ENCODE results near the gene XPO6. TPM values are rescaled to one million over a fixed set of nuclear protein-coding genes. Genes with fewer than 3 reads are reported as not detected.
"Not testable (repeated sequence)": the region's sequence is repeated elsewhere in the genome, so short reads cannot be mapped to it uniquely, and the experiment has no call there.

XPO6 gene
- total RNA-seq, 4 donors from 2014 or later, result 94.7 to 272 (median 130) TPM

- TF ChIP-seq POLR2A (IDR thresholded peaks at IDR 0.05), result no peak
- no peak for TF ChIP-seq CTCF (IDR thresholded peaks at IDR 0.05)
- Histone ChIP-seq H3K4me3 (no peak overlapping the region), H3K36me3 (no peaks in the 10 kb centered on the region), H3K9me3 (no peaks in the 10 kb centered on the region), H3K4me1 (no peaks in the 10 kb centered on the region), H3K27me3 (peaks cover 0 to 4% of the 10 kb centered on the region in 2 donors), H3K27ac (no peak overlapping the region)
- no peak for DNase-seq
Observed at GRCh38 chr16:28257256-28257655, 45.5 kb upstream of the XPO6 start.

GRCh38 chr16:28255838-28256237 lies 44.1 kb upstream of the XPO6 start:
- peaks cover 0 to 4% of the 10 kb centered on the region in 2 donors for H3K27me3 ChIP-seq
- no peak overlapping the region for H3K27ac ChIP-seq
- no peak for TF ChIP-seq POLR2A (IDR thresholded peaks at IDR 0.05)
- no peak for TF ChIP-seq CTCF (IDR thresholded peaks at IDR 0.05)
- no peaks in the 10 kb centered on the region for H3K36me3 ChIP-seq
- H3K4me3 ChIP-seq, result no peak overlapping the region
- no peaks in the 10 kb centered on the region for H3K4me1 ChIP-seq
- no peak for DNase-seq
- no peaks in the 10 kb centered on the region for H3K9me3 ChIP-seq

GRCh38 chr16:28254158-28254557 lies 42.4 kb upstream of the XPO6 start:
- Histone ChIP-seq H3K9me3 (no peaks in the 10 kb centered on the region), H3K4me1 (no peaks in the 10 kb centered on the region), H3K4me3 (no peak overlapping the region), H3K36me3 (no peaks in the 10 kb centered on the region), H3K27ac (no peak overlapping the region), H3K27me3 (peaks cover 0 to 4% of the 10 kb centered on the region in 2 donors)
- no peak for TF ChIP-seq CTCF (IDR thresholded peaks at IDR 0.05)
- no peak for TF ChIP-seq POLR2A (IDR thresholded peaks at IDR 0.05)
- DNase-seq, result no peak

GRCh38 chr16:28250999-28251398 lies 39.2 kb upstream of the XPO6 start:
- no peak overlapping the region for H3K27ac ChIP-seq
- no peak for DNase-seq
- H3K27me3 ChIP-seq, result no peaks in the 10 kb centered on the region
- no peak overlapping the region for H3K4me3 ChIP-seq
- no peaks in the 10 kb centered on the region for H3K4me1 ChIP-seq
- TF ChIP-seq POLR2A (IDR thresholded peaks at IDR 0.05) (no peak), CTCF (IDR thresholded peaks at IDR 0.05) (no peak)
- H3K9me3 ChIP-seq, result no peaks in the 10 kb centered on the region
- no peaks in the 10 kb centered on the region for H3K36me3 ChIP-seq

GRCh38 chr16:28249483-28249882 lies 37.7 kb upstream of the XPO6 start:
- not testable (repeated sequence) for H3K4me1 ChIP-seq, H3K4me3 ChIP-seq, DNase-seq, H3K27ac ChIP-seq, H3K27me3 ChIP-seq, H3K9me3 ChIP-seq, H3K36me3 ChIP-seq

- Histone ChIP-seq H3K4me1 (no peaks in the 10 kb centered on the region), H3K9me3 (no peaks in the 10 kb centered on the region), H3K4me3 (no peak overlapping the region), H3K27ac (no peak overlapping the region), H3K36me3 (no peaks in the 10 kb centered on the region), H3K27me3 (no peaks in the 10 kb centered on the region)
- no peak for DNase-seq
- TF ChIP-seq CTCF (IDR thresholded peaks at IDR 0.05), result no peak
- TF ChIP-seq POLR2A (IDR thresholded peaks at IDR 0.05), result no peak
Observed at GRCh38 chr16:28241924-28242323, 30.2 kb upstream of the XPO6 start.
